Measurements from ENCODE around the gene ENO3. TPM values are rescaled to one million over a fixed set of nuclear protein-coding genes. Genes with fewer than 3 reads are reported as not detected.

Gene ENO3
- total and polyA plus RNA-seq, 7 experiments from 2014 or later, result 0.87 to 56.3 (median 30.1) TPM

DNA sequence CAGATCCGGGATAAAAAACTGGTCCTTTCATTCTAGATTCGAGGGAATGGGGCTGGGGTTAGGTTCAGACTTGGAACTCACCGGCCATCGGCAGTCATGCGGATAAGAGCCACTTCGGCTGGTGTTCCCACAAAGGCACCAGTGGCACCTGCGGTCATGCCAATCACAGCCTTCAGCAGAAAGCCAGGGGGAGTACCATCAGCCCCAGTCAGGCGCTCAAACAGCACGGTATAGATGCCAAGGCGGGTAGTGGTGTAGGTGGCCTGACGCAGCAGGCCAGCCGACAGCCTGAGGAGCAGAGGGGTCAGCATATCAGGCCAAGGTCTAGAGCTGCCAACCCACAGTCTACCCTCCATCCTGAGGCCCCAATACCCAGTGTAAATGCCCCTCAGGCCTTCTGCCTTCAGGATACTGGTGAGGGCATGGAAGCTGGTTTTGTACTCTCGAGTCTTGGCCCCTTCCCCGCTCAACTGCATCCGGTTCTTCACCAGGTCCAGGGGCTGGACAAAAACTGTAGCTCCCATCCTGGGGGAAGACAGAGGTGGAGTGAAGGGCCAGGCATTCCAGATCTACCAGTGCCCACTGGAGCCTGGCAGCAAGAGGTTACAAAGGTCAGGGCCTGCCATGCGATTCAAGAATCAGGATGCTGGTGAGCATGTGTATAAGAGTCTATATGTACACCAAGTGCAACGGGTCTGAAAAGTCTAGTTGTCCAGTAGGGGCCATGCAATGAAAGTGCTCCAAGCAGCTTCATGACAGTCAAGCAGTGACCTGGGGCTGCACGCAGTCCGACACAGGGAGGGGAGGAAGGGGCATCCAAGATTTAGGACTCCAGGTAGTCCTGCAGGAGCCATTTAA, 12.0 kb upstream of the ENO3 start:
- CTCF ChIA-PET, result interaction anchor here (1.0 to 1.9 kb wide), 6 partner anchors 10 to 41 kb away, joined by 3 to 10 read pairs (median 4); partner anchors contain the start of gene PFN1
- intact Hi-C loops (cut with micrococcal nuclease), result no loop called here
- peak overlapping the region; percentile 89 for H3K4me3 ChIP-seq (ENCODE audit: low read length)

DNA sequence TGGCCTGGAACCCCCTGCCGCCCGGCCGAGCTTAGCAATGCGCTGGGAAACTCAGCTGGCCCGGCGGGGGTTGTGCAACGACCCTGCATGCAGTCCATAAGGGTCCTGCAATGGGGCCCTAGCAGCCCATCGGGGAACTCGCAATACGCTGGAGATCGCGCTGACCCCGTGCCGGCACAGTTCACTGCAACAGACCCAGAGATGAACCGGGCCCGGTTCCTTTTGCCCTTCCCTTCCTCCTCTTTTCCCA, 11.4 kb upstream of the ENO3 start:
- Mint-ChIP-seq H3K36me3 (peaks cover 0 to 43% (median 23%) of the 10 kb centered on the region in 5 donors), H3K9me3 (peaks cover 0 to 1% (median 0%) of the 10 kb centered on the region in 11 donors), H3K4me1 (peaks cover 49 to 75% (median 63%) of the 10 kb centered on the region in 7 donors), H3K4me3 (peak overlapping the region; percentile 92 to 100 (median 98)), H3K27me3 (no peaks in the 10 kb centered on the region), H3K27ac (peak overlapping the region; percentile 88 to 98 (median 92))
- DNase-seq (peak in 1 of 9 donors; percentile 20), ATAC-seq (no peak)
- Histone ChIP-seq H3K27ac (ENCODE audit: low read depth, low read length) (peak overlapping the region; percentile 89), H3K36me3 (ENCODE audit: control insufficient read depth in 2 of 3, insufficient read depth in 3 of 3, low read length in 3 of 3) (peaks cover 0 to 46% (median 16%) of the 10 kb centered on the region in 3 experiments), H3K27me3 (ENCODE audit: control insufficient read depth in 2 of 2, insufficient read depth in 2 of 2, low read length in 2 of 2) (no peaks in the 10 kb centered on the region), H3K4me1 (ENCODE audit: control insufficient read depth in 2 of 2, insufficient read depth in 2 of 2, low read length in 2 of 2) (peaks cover 43 to 44% of the 10 kb centered on the region in 2 donors), H3K9me3 (ENCODE audit: control insufficient read depth in 2 of 3, low read length in 3 of 3) (no peaks in the 10 kb centered on the region), H3K4me3 (ENCODE audit: low read length) (peak overlapping the region; percentile 89)
- CTCF ChIA-PET, result interaction anchor here (0.8 to 1.9 kb wide), 8 partner anchors 9 to 149 kb away, joined by 3 to 10 read pairs (median 4); partner anchors contain the start of gene PFN1
- POLR2A ChIA-PET, result interaction anchor here (0.6 to 4.9 kb wide), 28 partner anchors 8 to 384 kb away, joined by 3 to 135 read pairs (median 4); partner anchors contain the start of genes ARRB2, C17orf107, CAMTA2 and CHRNE
- intact Hi-C loops (cut with micrococcal nuclease), result no loop called here

More for the DNA sequence above, 12.0 kb upstream of the ENO3 start:
- Histone ChIP-seq H3K27me3 (ENCODE audit: control insufficient read depth in 2 of 2, insufficient read depth in 2 of 2, low read length in 2 of 2) (no peaks in the 10 kb centered on the region), H3K27ac (ENCODE audit: low read depth, low read length) (peak overlapping the region; percentile 89), H3K4me1 (ENCODE audit: control insufficient read depth in 2 of 2, insufficient read depth in 2 of 2, low read length in 2 of 2) (peaks cover 43 to 44% of the 10 kb centered on the region in 2 donors), H3K9me3 (ENCODE audit: control insufficient read depth in 2 of 3, low read length in 3 of 3) (no peaks in the 10 kb centered on the region), H3K36me3 (ENCODE audit: control insufficient read depth in 2 of 3, insufficient read depth in 3 of 3, low read length in 3 of 3) (peaks cover 0 to 46% (median 16%) of the 10 kb centered on the region in 3 experiments)
- peak overlapping the region; percentile 88 to 98 (median 92) for H3K27ac Mint-ChIP-seq
- ATAC-seq (no peak), DNase-seq (no peak)
- peak overlapping the region; percentile 92 to 100 (median 98) for H3K4me3 Mint-ChIP-seq
- peaks cover 0 to 37% (median 23%) of the 10 kb centered on the region in 5 donors for H3K36me3 Mint-ChIP-seq
- H3K9me3 Mint-ChIP-seq, result peaks cover 0 to 1% (median 0%) of the 10 kb centered on the region in 11 donors
- H3K4me1 Mint-ChIP-seq, result peaks cover 49 to 75% (median 63%) of the 10 kb centered on the region in 7 donors
- POLR2A ChIA-PET, result interaction anchor here (0.6 to 4.9 kb wide), 17 partner anchors 12 to 236 kb away, joined by 3 to 135 read pairs (median 8); partner anchors contain the start of genes ARRB2, C17orf107, CHRNE and ENO3
- H3K27me3 Mint-ChIP-seq, result peaks cover 0 to 3% (median 0%) of the 10 kb centered on the region in 5 donors

DNA sequence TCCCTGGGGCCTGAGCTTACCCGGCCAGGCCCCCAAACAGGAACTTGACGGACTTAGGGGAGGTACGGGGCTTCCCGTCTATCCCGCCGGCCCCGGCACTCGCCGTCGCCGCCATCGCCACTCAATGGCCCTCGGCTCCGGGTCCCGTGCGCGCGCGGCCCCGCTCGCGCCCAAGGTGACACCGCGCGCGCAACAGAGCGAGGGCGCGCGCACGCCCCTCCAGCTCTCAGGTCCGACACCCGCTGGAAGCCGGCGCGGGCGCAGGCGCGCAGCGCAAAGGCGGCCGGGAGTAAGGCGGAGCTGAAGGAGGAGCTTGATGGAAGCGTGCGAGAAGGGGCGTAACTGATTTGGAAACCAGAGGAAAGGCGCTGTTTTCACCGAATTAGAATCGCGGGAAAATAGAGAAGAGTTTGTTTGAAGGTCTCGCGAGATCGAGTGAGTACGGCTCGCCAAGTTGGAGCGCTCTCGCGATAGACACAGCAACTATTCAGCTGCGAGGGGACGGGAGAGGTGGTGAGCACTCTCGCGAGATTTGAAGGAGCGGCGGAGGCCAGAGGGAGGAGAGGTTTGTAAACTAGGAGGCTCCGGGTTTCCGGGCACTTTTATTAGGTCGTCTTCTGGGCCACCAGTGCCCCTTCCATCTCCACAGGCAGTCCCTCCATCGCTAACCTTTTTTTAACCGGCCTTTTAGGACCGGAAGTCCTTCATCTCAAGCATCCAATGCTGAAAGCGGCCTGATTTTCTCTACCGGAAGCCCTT, 10.9 kb upstream of the ENO3 start, which contains the start of the genes RNF167 and SLC25A11:
Gene RNF167, plus strand, starts transcription at position 473 of the 759 bp plus-strand sequence. CDS start 642 bp downstream, outside the sequence.
Gene SLC25A11, minus strand, starts transcription at position 251 of the 759 bp plus-strand sequence. Its CDS starts 136 bp downstream, at position 115.
- Histone ChIP-seq H3K9me3 (ENCODE audit: control insufficient read depth in 2 of 3, low read length in 3 of 3) (no peaks in the 10 kb centered on the region), H3K27ac (ENCODE audit: low read depth, low read length) (peak within 1 kb of the TSS; percentile 89), H3K4me3 (ENCODE audit: low read length) (peak within 1 kb of the TSS; percentile 89), H3K36me3 (ENCODE audit: control insufficient read depth in 2 of 3, insufficient read depth in 3 of 3, low read length in 3 of 3) (peaks cover 2 to 51% (median 16%) of the 10 kb centered on the region in 3 experiments), H3K4me1 (ENCODE audit: control insufficient read depth in 2 of 2, insufficient read depth in 2 of 2, low read length in 2 of 2) (peaks cover 46 to 47% of the 10 kb centered on the region in 2 donors), H3K27me3 (ENCODE audit: control insufficient read depth in 2 of 2, insufficient read depth in 2 of 2, low read length in 2 of 2) (no peaks in the 10 kb centered on the region)
- peak within 1 kb of the TSS; percentile 92 to 100 (median 98) for H3K4me3 Mint-ChIP-seq
- intact Hi-C loops (cut with micrococcal nuclease), result loop anchor here (1.0 to 10.0 kb wide), 13 partner anchors 8 to 1715 kb away; partner anchors contain the start of genes ARRB2 (in 2 of the 2), CAMTA2 (in 2 of the 2), INCA1 (in 2 of the 2) and KIF1C (in 2 of the 2)
- DNase-seq (peak; percentile 86 to 99 (median 98)), ATAC-seq (peak; percentile 94)
- H3K4me1 Mint-ChIP-seq, result peaks cover 52 to 77% (median 65%) of the 10 kb centered on the region in 7 donors
- ChIA-PET POLR2A (interaction anchor here (0.6 to 4.9 kb wide), 31 partner anchors 9 to 797 kb away, joined by 3 to 135 read pairs (median 4); partner anchors contain the start of genes ARRB2, C17orf107, CAMTA2 and CHRNE), CTCF (interaction anchor here (0.7 to 1.9 kb wide), 9 partner anchors 9 to 150 kb away, joined by 3 to 10 read pairs (median 4); partner anchors contain the start of genes PFN1 and SPAG7)
- H3K36me3 Mint-ChIP-seq, result peaks cover 0 to 48% (median 23%) of the 10 kb centered on the region in 5 donors
- H3K9me3 Mint-ChIP-seq, result peaks cover 0 to 1% (median 0%) of the 10 kb centered on the region in 11 donors
- no peaks in the 10 kb centered on the region for H3K27me3 Mint-ChIP-seq
- peak within 1 kb of the TSS; percentile 89 to 98 (median 95) for H3K27ac Mint-ChIP-seq

DNA sequence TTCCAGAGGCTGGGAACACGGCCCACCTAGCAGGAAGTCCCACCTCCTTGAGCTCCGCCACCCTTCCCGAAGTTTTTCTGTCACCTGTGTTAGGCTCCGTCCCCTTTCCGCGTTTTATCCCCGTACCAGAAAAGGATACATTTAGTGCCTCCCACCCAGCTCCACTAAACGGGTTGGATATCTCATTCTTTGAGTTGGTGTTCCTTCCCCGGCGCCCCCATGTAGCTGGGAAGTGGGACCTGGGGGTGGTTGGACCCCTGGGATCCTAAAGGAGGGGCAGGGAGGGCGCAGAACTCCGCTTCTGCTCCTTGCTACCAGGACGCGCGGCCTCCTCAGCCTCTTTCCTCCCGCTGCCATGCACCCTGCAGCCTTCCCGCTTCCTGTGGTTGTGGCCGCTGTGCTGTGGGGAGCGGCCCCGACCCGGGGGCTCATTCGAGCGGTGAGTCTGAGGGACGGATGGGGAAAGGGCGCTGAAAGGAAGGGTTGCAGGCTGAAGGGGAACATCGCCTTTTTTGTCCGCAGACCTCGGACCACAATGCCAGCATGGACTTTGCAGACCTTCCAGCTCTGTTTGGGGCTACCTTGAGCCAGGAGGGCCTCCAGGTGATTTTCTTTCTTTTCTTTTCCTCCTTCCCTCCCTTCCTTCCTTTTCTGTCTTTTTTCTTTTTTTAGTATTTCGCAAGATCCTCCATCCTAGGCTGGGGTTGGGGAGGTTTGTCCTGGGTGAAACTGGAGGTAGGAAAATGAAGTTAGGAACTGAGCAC, 10.2 kb upstream of the ENO3 start:
- peaks cover 0 to 2% (median 0%) of the 10 kb centered on the region in 5 donors for H3K27me3 Mint-ChIP-seq
- no peak for ATAC-seq
- POLR2A ChIA-PET, result interaction anchor here (0.7 to 4.9 kb wide), 25 partner anchors 10 to 798 kb away, joined by 3 to 135 read pairs (median 5); partner anchors contain the start of genes ARRB2, C17orf107, CAMTA2 and CHRNE
- Histone ChIP-seq H3K4me3 (ENCODE audit: low read length) (peak overlapping the region; percentile 89), H3K27ac (ENCODE audit: low read depth, low read length) (peak overlapping the region; percentile 89), H3K27me3 (ENCODE audit: control insufficient read depth in 2 of 2, insufficient read depth in 2 of 2, low read length in 2 of 2) (no peaks in the 10 kb centered on the region), H3K9me3 (ENCODE audit: control insufficient read depth in 2 of 3, low read length in 3 of 3) (no peaks in the 10 kb centered on the region), H3K4me1 (ENCODE audit: control insufficient read depth in 2 of 2, insufficient read depth in 2 of 2, low read length in 2 of 2) (peaks cover 54 to 55% of the 10 kb centered on the region in 2 donors), H3K36me3 (ENCODE audit: control insufficient read depth in 2 of 3, insufficient read depth in 3 of 3, low read length in 3 of 3) (peaks cover 7 to 59% (median 21%) of the 10 kb centered on the region in 3 experiments)
- CTCF ChIA-PET, result interaction anchor here (0.7 to 1.9 kb wide), 8 partner anchors 8 to 151 kb away, joined by 3 to 10 read pairs (median 4); partner anchors contain the start of genes PFN1 and SPAG7
- peak in 3 of 9 donors; percentile 34 to 57 (median 39) for DNase-seq
- peaks cover 0 to 1% (median 0%) of the 10 kb centered on the region in 11 donors for H3K9me3 Mint-ChIP-seq
- peak overlapping the region; percentile 89 to 98 (median 95) for H3K27ac Mint-ChIP-seq
- H3K4me3 Mint-ChIP-seq, result peak overlapping the region; percentile 92 to 100 (median 98)
- H3K36me3 Mint-ChIP-seq, result peaks cover 0 to 56% (median 31%) of the 10 kb centered on the region in 5 donors
- intact Hi-C loops (cut with micrococcal nuclease), result loop anchor here (1.0 to 10.0 kb wide), 13 partner anchors 8 to 1714 kb away; partner anchors contain the start of genes ARRB2 (in 2 of the 2), CAMTA2 (in 2 of the 2), INCA1 (in 2 of the 2) and KIF1C (in 2 of the 2)
- peaks cover 59 to 84% (median 73%) of the 10 kb centered on the region in 7 donors for H3K4me1 Mint-ChIP-seq

- peak overlapping the region; percentile 89 for H3K4me3 ChIP-seq (ENCODE audit: low read length)
- Mint-ChIP-seq H3K4me1 (peaks cover 60 to 84% (median 78%) of the 10 kb centered on the region in 7 donors), H3K4me3 (peak overlapping the region; percentile 92 to 100 (median 98)), H3K9me3 (peaks cover 0 to 2% (median 0%) of the 10 kb centered on the region in 11 donors), H3K27me3 (peaks cover 0 to 2% (median 0%) of the 10 kb centered on the region in 5 donors), H3K27ac (peak overlapping the region; percentile 89 to 98 (median 95)), H3K36me3 (peaks cover 0 to 56% (median 33%) of the 10 kb centered on the region in 5 donors)
- DNase-seq (no peak), ATAC-seq (no peak)
- POLR2A ChIA-PET, result interaction anchor here (1.8 to 4.9 kb wide), 8 partner anchors 10 to 230 kb away, joined by 7 to 135 read pairs (median 21); partner anchors contain the start of genes ARRB2, C17orf107, CHRNE and ENO3
- no peaks in the 10 kb centered on the region for H3K9me3 ChIP-seq (ENCODE audit: control insufficient read depth in 2 of 3, low read length in 3 of 3)
- H3K36me3 ChIP-seq (ENCODE audit: control insufficient read depth in 2 of 3, insufficient read depth in 3 of 3, low read length in 3 of 3), result peaks cover 9 to 63% (median 21%) of the 10 kb centered on the region in 3 experiments
- CTCF ChIA-PET, result no interaction called here
- intact Hi-C loops (cut with micrococcal nuclease), result loop anchor here (2.0 to 10.0 kb wide), 5 partner anchors 32 to 1714 kb away; partner anchors contain the start of genes ZNF594 (in 2 of the 2), ARRB2 (in 1 of the 2), C17orf100 (in 1 of the 2) and INCA1 (in 1 of the 2)
- peak overlapping the region; percentile 89 for H3K27ac ChIP-seq (ENCODE audit: low read depth, low read length)
- no peaks in the 10 kb centered on the region for H3K27me3 ChIP-seq (ENCODE audit: control insufficient read depth in 2 of 2, insufficient read depth in 2 of 2, low read length in 2 of 2)
- H3K4me1 ChIP-seq (ENCODE audit: control insufficient read depth in 2 of 2, insufficient read depth in 2 of 2, low read length in 2 of 2), result peaks cover 59 to 60% of the 10 kb centered on the region in 2 donors
These were observed 9.7 kb upstream of the ENO3 start for GRCh38 chr17:4941319-4941610.
